Heart right ventricle (tissue), 16 donors: ENCODE results near the gene SP140L. TPM values are rescaled to one million over a fixed set of nuclear protein-coding genes. Genes with fewer than 3 reads are reported as not detected.
"Not testable (repeated sequence)": the region's sequence is repeated elsewhere in the genome, so short reads cannot be mapped to it uniquely, and the experiment has no call there.

Source experiments
- ATAC-seq, 8 donors: fragments of 200-7000 bp; cut with Tn5 transposase; one replicate each; pipeline ENCODE4 v1.9.1; 2020; ENCODE audit warnings: mild to moderate bottlenecking in 8 of 8, moderate library complexity in 8 of 8, moderate number of reproducible peaks in 1 of 8
- DNase-seq, 2 donors: peaks; one replicate each; pipeline ENCODE4 v3.0.0-alpha.2; 2020
- H3K27ac ChIP-seq, 10 donors: fragments of 200-600 bp; sonication (generic) in 2 of 10; one replicate each; pipeline versions ENCODE4 v1.5.0 to v1.8.0; 2020 to 2022; ENCODE audit warnings: mild to moderate bottlenecking in 3 of 10
- H3K27me3 ChIP-seq, 7 donors: fragments of 200-600 bp; one replicate each; pipeline ENCODE4 v1.8.0; 2021 to 2022; ENCODE audit warnings: mild to moderate bottlenecking in 2 of 7
- H3K36me3 ChIP-seq, 9 donors: fragments of 200-600 bp; sonication (generic) in 1 of 9; one replicate each; pipeline versions ENCODE4 v1.5.0 to v1.8.0; 2020 to 2022; ENCODE audit warnings: mild to moderate bottlenecking in 2 of 9
- H3K4me1 ChIP-seq, 9 donors: fragments of 200-600 bp; sonication (generic) in 1 of 9; one replicate each; pipeline versions ENCODE4 v1.5.0 to v1.8.0; 2020 to 2022; ENCODE audit warnings: mild to moderate bottlenecking in 4 of 9
- H3K4me3 ChIP-seq, 10 donors: fragments of 200-600 bp; sonication (generic) in 2 of 10; one replicate each; pipeline versions ENCODE4 v1.5.0 to v1.8.0; 2020 to 2022; ENCODE audit warnings: mild to moderate bottlenecking in 7 of 10, moderate library complexity in 2 of 10
- H3K9me3 ChIP-seq, 11 donors: fragments of 200-600 bp in 10 of 11; sonication (generic) in 2 of 11; one replicate each; pipeline versions ENCODE4 v1.5.0 to v1.8.0; 2013 to 2022; ENCODE audit warnings: mild to moderate bottlenecking in 2 of 11, control low read depth in 1 of 11, moderate library complexity in 1 of 11
- CTCF ChIP-seq, 9 donors: fragments of 200-600 bp; sonication (generic) in 2 of 9; IDR thresholded peaks; one replicate each; pipeline versions ENCODE4 v1.5.0 to v1.8.0; 2021 to 2022; ENCODE audit warnings: antibody characterized with exemption in 9 of 9, mild to moderate bottlenecking in 5 of 9, moderate library complexity in 1 of 9
- WGBS, 2 donors: extraction: QIAGEN DNeasy Blood & Tissue Kit; methylation state at CpG; one replicate each; pipeline ENCODE4 v1.1.7; 2013; ENCODE audit warnings: inconsistent platforms in 1 of 2; 5-methylcytosine and 5-hydroxymethylcytosine counted together
- intact Hi-C, 10 donors: fragments of 100-400 bp; cut with DNase I; formaldehyde crosslinking; loops; one replicate each; pipeline versions ENCODE4 v1.11.1 to v1.14.2; 2022
- long read RNA-seq, 3 donors: library from polyadenylated mRNA; unstranded; transcript quantifications; one replicate each; pipeline ENCODE4 v2.0.0, GENCODE V29; 2020 to 2021
- polyA plus RNA-seq, 2 donors: library from polyadenylated mRNA; stranded (reverse); fragments of 200-250 nt; gene quantifications; one replicate each; pipeline ENCODE4 v1.2.3, GENCODE V29; 2013
- total RNA-seq, 10 donors: library from RNA; stranded (reverse); fragmentation: NEBNext Ultra II Directional in 3 of 10; extraction: Animal tissue kit (Norgen Biotek cat#: 25700) in 3 of 10; gene quantifications; one replicate each; pipeline versions ENCODE4 v1.2.1 to v1.2.4, GENCODE V29; 2021 to 2023
- donor health status: Arrhythmogenic right ventricular cardiomyopathy.
- donor health status: ischemic (EF 13 %, LVEDD 7.1; RV severe dilation, severe dysfunction).
- donor health status: healthy with polysubstance abuse.
- donor health status: DM: no; HTN: yes; CAD: no.
- donor health status: DM: no; HTN: no; CAD: no.
- donor health status: ischemic (EF 25% LVEDD 6.9; RV normal size, moderate dysfunction).
- donor health status: ischemic (EF 25% LVEDD 5.7; RV mildly dilated, moderate dysfunction).
- donor health status: healthy.
- donor health status: DM: yes; HTN: yes; CAD: no.
- donor health status: Ischemic cardiomyopathy.
- donor health status: ischemic (EF 35%, LVEDD 5.7; RV mildly dilated, moderate dysfunction).
- donor health status: nonischemic (EF 11% LVEDD 7.7; RV severe dilation, severe dysfunction).
- donor health status: DM: yes; HTN: yes; CAD: no.
- donor health status: PGD.
- donor health status: ischemic (EF 29% LVEDD 5.4; RV normal size, mild dysfunction).
- donor health status: nonischemic (EF 23%, LVEDD 6.1; RV moderate dilation, normal function).

The SP140L gene
- 10 to 100 TPM in 1 of 10 donors, 1 to 10 TPM in 9; 3.0 to 10.8 (median 4.4) TPM for total RNA-seq
- polyA plus RNA-seq = 10 to 100 TPM in 1 of 2 donors, 1 to 10 TPM in 1; 2.5 to 10.5 TPM
- long read RNA-seq, donor 1, partial matches to known transcripts = 1 of 5 reads
- long read RNA-seq, donor 1, other reads (novel, unspliced or antisense) = 3 of 5 reads
- long read RNA-seq, donor 2, partial matches to known transcripts = 3 of 9 reads
- long read RNA-seq, donor 2, other reads (novel, unspliced or antisense) = 3 of 9 reads
- long read RNA-seq, donor 3, partial matches to known transcripts = 6 of 16 reads
- long read RNA-seq, donor 3, other reads (novel, unspliced or antisense) = 4 of 16 reads

- peaks cover 0 to 12% (median 0%) of the 10 kb centered on the region in 11 donors for H3K9me3 ChIP-seq
- intact Hi-C loops = loop anchor here in 3 of 10 donors (5.0 to 10.0 kb wide), 3 partner anchors 91 to 112 kb away; partner anchors contain the start of genes SP100 (in 1 of the 3) and SP110 (in 1 of the 3)
- no peaks in the 10 kb centered on the region for H3K27me3 ChIP-seq
- WGBS, 2 donors = 18 to 21% methylated on average over 11 of the region's 11 CpGs
- TF ChIP-seq CTCF (IDR thresholded peaks at IDR 0.05) = no peak
- H3K4me1 ChIP-seq = peaks cover 0 to 41% (median 19%) of the 10 kb centered on the region in 9 donors
- peaks cover 0 to 13% (median 0%) of the 10 kb centered on the region in 9 donors for H3K36me3 ChIP-seq
- H3K27ac ChIP-seq = peak within 1 kb of the TSS in 9 of 10 donors; percentile 54 to 97 (median 83)
- H3K4me3 ChIP-seq = peak within 1 kb of the TSS; percentile 9 to 65 (median 54)
- DNase-seq (peak; percentile 69 to 75), ATAC-seq (peak; percentile 89 to 97 (median 96))
Measured at GRCh38 chr2:230326453-230327417, at the start of gene SP140L. TSS of gene SP140L (plus strand) at chr2:230327193. CDS start at chr2:230327270, 77 bp downstream.

DNA sequence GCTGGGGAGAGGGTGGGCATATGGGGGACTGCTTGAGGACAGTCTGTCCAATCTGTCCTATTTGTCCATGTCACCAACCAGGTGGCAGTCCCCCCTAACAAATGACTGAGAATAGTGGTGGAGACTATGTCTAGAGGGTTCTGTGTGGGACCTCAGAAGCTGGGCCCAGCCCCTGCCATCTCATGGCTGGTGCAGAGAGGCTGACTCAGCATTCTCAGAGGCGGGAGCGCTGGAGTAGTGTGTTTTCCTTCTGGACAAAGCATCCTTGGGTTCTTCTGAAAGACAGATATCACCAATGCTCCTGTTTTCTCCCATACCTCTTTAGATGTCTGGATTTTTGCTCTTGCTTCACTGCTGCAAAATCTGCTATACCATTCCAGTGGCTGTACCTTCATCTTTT, 44.1 kb upstream of the SP140L start:
- H3K27me3 ChIP-seq = no peaks in the 10 kb centered on the region
- H3K4me3 ChIP-seq = no peak overlapping the region
- peaks cover 0 to 19% (median 0%) of the 10 kb centered on the region in 9 donors for H3K4me1 ChIP-seq
- DNase-seq (no peak), ATAC-seq (no peak)
- 84 to 92% methylated on average over 2 of the region's 2 CpGs for WGBS, 2 donors
- TF ChIP-seq CTCF (IDR thresholded peaks at IDR 0.05) = no peak
- H3K9me3 ChIP-seq = peaks cover 0 to 13% (median 6%) of the 10 kb centered on the region in 11 donors
- no peak overlapping the region for H3K27ac ChIP-seq
- intact Hi-C loops = no loop called here
- H3K36me3 ChIP-seq = no peaks in the 10 kb centered on the region

DNA sequence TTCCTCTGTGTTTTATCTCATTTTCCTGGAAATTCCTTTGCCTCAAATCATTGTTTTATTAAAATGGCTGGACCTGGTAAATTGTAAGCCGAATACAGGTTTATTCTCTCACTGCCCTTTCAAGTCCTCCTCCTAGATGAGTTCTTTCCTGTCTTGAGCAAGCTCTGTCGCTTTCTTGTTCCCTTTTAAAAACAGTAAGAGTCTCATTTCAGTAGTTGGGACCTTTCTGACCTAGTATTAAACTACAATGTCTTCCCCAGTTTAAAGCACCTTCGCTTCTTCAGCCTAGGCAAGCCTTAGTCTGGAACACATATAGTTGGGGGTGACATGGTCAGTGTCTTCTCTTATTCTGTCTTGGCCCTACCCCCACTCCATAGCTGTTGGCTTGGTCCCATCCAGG, 40.9 kb upstream of the SP140L start:
- peaks cover 0 to 13% (median 0%) of the 10 kb centered on the region in 11 donors for H3K9me3 ChIP-seq
- DNase-seq (no peak), ATAC-seq (peak in 1 of 8 donors; percentile 45)
- H3K36me3 ChIP-seq = peaks cover 0 to 10% (median 0%) of the 10 kb centered on the region in 9 donors
- H3K4me1 ChIP-seq = peaks cover 0 to 19% (median 0%) of the 10 kb centered on the region in 9 donors
- TF ChIP-seq CTCF (IDR thresholded peaks at IDR 0.05) = no peak
- H3K27me3 ChIP-seq = peaks cover 0 to 3% (median 0%) of the 10 kb centered on the region in 7 donors
- intact Hi-C loops = loop anchor here in 1 of 10 donors (5.0 kb wide), 1 partner anchor 256 kb away; no protein-coding TSS in a partner anchor
- H3K27ac ChIP-seq = peak overlapping the region in 4 of 10 donors; percentile 26 to 54 (median 50)
- no peak overlapping the region for H3K4me3 ChIP-seq
- 69 to 74% methylated on average over 3 of the region's 3 CpGs for WGBS, 2 donors

- Histone ChIP-seq H3K4me1 (peaks cover 0 to 19% (median 0%) of the 10 kb centered on the region in 9 donors), H3K9me3 (peaks cover 0 to 13% (median 0%) of the 10 kb centered on the region in 11 donors), H3K36me3 (peaks cover 0 to 11% (median 0%) of the 10 kb centered on the region in 9 donors)
- H3K27ac ChIP-seq, H3K4me3 ChIP-seq, DNase-seq, H3K27me3 ChIP-seq, ATAC-seq: not testable (repeated sequence)
- intact Hi-C loops = loop anchor here in 1 of 10 donors (5.0 kb wide), 1 partner anchor 253 kb away; no protein-coding TSS in a partner anchor
- 86 to 89% methylated on average over 4 of the region's 4 CpGs for WGBS, 2 donors
Measured at GRCh38 chr2:230289311-230289710, 37.7 kb upstream of the SP140L start.
